ENCODE data around the gene MLIP.
"Not testable (repeated sequence)": the region's sequence is repeated elsewhere in the genome, so short reads cannot be mapped to it uniquely, and the experiment has no call there.

DNA sequence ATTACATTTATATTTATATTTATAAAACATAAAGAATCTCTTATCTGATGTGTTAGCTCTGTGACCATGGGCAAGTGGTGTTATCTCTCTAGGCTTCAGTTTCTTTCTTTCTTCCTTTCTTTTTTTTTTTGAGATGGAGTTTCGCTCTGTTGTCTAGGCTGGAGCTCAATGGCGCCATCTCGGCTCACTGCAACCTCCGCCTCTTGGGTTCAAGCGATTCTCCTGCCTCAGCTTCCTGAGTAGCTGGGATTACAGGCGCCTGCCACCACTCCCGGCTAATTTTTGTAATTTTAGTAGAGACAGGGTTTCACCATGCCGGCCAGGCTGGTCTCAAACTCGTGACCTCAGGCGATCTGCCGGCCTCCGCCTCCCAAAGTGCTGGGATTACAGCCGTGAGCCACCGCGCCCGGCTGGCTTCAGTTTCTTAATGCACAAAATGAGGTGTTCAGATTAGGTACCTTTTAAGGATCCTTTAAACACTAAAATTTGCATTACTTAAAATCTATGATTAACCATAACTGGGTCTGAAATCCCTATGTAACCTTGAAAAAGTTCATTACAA lies 92.3 kb downstream of the MLIP start:
- TF ChIP-seq, protein P1, sequence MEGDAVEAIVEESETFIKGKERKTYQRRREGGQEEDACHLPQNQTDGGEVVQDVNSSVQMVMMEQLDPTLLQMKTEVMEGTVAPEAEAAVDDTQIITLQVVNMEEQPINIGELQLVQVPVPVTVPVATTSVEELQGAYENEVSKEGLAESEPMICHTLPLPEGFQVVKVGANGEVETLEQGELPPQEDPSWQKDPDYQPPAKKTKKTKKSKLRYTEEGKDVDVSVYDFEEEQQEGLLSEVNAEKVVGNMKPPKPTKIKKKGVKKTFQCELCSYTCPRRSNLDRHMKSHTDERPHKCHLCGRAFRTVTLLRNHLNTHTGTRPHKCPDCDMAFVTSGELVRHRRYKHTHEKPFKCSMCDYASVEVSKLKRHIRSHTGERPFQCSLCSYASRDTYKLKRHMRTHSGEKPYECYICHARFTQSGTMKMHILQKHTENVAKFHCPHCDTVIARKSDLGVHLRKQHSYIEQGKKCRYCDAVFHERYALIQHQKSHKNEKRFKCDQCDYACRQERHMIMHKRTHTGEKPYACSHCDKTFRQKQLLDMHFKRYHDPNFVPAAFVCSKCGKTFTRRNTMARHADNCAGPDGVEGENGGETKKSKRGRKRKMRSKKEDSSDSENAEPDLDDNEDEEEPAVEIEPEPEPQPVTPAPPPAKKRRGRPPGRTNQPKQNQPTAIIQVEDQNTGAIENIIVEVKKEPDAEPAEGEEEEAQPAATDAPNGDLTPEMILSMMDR (IDR thresholded peaks at IDR 0.05): not testable (repeated sequence)
- TF ChIP-seq, protein P2, sequence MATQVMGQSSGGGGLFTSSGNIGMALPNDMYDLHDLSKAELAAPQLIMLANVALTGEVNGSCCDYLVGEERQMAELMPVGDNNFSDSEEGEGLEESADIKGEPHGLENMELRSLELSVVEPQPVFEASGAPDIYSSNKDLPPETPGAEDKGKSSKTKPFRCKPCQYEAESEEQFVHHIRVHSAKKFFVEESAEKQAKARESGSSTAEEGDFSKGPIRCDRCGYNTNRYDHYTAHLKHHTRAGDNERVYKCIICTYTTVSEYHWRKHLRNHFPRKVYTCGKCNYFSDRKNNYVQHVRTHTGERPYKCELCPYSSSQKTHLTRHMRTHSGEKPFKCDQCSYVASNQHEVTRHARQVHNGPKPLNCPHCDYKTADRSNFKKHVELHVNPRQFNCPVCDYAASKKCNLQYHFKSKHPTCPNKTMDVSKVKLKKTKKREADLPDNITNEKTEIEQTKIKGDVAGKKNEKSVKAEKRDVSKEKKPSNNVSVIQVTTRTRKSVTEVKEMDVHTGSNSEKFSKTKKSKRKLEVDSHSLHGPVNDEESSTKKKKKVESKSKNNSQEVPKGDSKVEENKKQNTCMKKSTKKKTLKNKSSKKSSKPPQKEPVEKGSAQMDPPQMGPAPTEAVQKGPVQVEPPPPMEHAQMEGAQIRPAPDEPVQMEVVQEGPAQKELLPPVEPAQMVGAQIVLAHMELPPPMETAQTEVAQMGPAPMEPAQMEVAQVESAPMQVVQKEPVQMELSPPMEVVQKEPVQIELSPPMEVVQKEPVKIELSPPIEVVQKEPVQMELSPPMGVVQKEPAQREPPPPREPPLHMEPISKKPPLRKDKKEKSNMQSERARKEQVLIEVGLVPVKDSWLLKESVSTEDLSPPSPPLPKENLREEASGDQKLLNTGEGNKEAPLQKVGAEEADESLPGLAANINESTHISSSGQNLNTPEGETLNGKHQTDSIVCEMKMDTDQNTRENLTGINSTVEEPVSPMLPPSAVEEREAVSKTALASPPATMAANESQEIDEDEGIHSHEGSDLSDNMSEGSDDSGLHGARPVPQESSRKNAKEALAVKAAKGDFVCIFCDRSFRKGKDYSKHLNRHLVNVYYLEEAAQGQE (IDR thresholded peaks at IDR 0.05; ENCODE audit: insufficient read depth in 1 of 2, low read depth in 2 of 2, low read length in 1 of 2): not testable (repeated sequence)
- TF ChIP-seq TCF7L2 (IDR thresholded peaks at IDR 0.05; ENCODE audit: low read depth, low read length): not testable (repeated sequence)
